GM12872 (cell line): ENCODE measurements around the gene RASA4B.

ENCODE experiments used
- CTCF ChIP-seq: IDR thresholded peaks from 3 replicates; pipeline ENCODE4 v1.5.1; 2011; ENCODE audit warnings: low read depth, mild to moderate bottlenecking, low read length, moderate library complexity; ENCODE audit not compliant: insufficient read depth

Gene RASA4B

DNA sequence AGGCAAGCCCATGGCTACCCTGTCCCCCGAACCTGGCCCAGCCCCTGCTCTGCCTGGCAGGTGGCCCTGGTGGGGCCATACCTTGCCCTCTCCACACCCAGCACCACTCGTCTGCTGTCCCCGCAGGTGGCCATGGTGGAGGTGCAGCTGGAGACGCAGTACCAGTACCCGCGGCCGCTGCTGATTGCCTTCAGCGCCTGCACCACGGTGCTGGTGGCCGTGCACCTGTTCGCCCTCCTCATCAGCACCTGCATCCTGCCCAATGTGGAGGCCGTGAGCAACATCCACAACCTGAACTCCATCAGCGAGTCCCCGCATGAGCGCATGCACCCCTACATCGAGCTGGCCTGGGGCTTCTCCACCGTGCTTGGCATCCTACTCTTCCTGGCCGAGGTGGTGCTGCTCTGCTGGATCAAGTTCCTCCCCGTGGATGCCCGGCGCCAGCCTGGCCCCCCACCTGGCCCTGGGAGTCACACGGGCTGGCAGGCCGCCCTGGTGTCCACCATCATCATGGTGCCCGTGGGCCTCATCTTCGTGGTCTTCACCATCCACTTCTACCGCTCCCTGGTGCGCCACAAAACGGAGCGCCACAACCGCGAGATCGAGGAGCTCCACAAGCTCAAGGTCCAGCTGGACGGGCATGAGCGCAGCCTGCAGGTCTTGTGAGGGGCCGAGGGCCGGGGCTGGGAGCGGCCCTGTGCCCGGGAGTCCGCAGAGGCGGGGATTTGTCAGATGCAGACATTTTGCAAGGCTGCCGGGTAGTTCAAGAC is 71.0 kb downstream of the RASA4B start:
- no peak for TF ChIP-seq CTCF

DNA sequence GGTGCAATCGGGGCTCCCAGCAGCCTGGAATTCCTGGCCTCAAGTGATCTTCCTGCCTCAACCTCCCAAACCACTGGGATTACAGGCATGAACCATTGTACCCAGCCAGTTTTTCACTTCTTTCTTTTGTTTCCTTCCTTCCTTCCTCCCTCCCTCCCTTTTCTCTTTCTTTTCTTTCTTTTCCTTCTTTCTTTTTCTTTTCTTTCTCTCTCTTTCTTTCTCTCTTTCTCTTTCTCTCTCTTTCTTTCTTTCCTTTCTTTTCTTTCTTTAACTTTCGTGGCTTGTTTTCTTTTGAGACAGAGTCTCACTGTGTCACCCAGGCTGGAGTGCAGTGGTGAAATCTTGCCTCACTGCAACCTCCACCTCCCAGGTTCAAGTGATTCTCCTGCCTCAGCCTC is 71.9 kb downstream of the RASA4B start:
- no peak for TF ChIP-seq CTCF

DNA sequence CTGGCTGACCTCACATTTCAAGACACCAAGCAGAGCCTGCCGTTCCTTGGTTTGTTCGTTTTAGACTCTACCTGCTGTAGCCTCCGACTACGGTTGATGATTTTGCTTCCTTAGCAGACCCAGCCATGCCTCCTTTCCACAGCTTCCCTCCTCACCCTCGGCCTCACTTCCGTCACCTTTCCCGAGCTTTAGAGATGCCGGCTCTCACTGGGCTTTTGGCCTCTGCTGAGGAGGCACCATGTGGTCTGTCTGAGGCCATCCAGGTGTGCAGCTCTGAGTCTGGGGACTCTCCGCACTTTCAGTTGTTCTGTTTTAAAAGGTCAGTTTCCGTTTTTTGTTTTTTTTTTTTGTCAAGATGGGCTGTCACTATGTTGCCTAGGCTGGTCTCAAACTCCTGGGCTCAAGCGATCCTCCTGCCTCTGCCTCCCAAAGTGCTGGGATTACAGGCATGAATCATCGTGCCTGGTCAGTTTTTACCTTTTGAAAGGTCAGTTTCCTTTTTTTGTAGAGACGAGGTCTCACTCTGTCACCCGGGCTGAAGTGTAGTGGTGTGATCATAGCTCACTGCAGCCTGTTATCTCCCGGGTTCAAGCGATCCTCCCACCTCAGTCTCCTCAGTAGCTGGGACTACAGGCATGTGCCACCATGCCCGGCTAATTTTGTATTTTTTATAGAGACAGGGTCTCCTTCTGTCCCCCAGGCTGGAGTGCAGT is 72.5 kb downstream of the RASA4B start:
- no peak for TF ChIP-seq CTCF

- no peak for TF ChIP-seq CTCF
Observed at GRCh38 chr7:102439963-102440795, 77.4 kb downstream of the RASA4B start.

DNA sequence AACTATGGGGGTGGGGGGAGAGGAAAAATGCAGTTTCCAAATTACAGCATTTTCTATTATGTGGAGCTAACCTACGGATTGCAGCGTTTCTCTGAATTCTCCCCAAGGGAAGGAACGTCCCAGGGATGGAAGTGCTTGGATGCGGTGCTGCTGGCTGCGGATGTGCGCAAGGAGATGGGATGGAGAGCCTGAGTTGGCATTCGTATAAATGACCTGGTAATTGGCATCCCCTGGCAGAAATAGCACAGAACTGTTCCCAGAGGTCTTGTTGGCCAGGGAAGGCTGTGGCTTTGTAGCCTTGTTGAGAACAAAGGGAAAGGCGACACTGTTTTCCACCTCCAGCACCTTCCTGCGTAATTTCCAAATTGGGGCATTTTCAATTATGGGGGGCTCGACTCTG is 81.5 kb downstream of the RASA4B start:
- no peak for TF ChIP-seq CTCF

DNA sequence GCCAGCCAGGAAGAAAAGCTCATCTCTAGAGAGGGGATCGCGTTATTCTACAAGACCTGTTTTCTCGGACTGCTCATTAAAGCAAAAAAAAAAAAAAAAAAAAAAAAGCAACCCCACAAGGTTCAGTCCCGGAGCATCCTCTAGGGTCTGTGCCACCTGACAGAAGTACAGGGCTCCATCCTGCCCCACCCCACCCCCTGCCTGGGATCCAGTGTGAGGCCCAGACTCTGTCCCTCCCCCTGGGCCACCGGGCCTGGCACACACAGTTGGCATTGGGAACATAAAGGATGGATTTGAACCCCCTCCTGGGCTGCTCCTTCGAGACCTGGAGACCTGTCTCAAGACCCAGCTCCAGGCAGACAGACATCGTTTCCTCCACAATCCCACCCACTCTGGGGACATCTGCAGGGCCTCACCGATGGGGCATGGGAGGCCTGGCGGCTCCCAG is 83.5 kb downstream of the RASA4B start:
- TF ChIP-seq CTCF: no peak
